Right lobe of liver (tissue), 6 donors: Measurements from ENCODE around the gene PRLHR. TPM values are rescaled to one million over a fixed set of nuclear protein-coding genes. Genes with fewer than 3 reads are reported as not detected.

ENCODE experiments used
- ATAC-seq, 4 donors: fragments of 200-7000 bp; cut with Tn5 transposase; one replicate each; pipeline ENCODE4 v1.9.1; 2020; ENCODE audit warnings: mild to moderate bottlenecking in 4 of 4, moderate library complexity in 4 of 4
- DNase-seq, 3 donors: peaks; one replicate each; pipeline ENCODE4 v3.0.0-alpha.2; 2020
- H3K27ac ChIP-seq, 3 donors: fragments of 200-600 bp; one replicate each; pipeline ENCODE4 v1.8.0; 2022
- H3K27me3 ChIP-seq, 2 donors: fragments of 200-600 bp; one replicate each; pipeline ENCODE4 v1.8.0; 2022
- H3K36me3 ChIP-seq, 4 donors: fragments of 200-600 bp; sonication (generic) in 1 of 4; one replicate each; pipeline versions ENCODE4 v1.5.1 to v1.8.0; 2017 to 2022; ENCODE audit warnings: control low read depth in 1 of 4
- H3K4me1 ChIP-seq, 4 donors: fragments of 200-600 bp; sonication (generic) in 1 of 4; one replicate each; pipeline versions ENCODE4 v1.5.1 to v1.8.0; 2017 to 2022; ENCODE audit warnings: control low read depth in 1 of 4
- H3K4me3 ChIP-seq, 3 donors: fragments of 200-600 bp; one replicate each; pipeline ENCODE4 v1.8.0; 2022
- H3K9me3 ChIP-seq, 4 donors: fragments of 200-600 bp; sonication (generic) in 1 of 4; one replicate each; pipeline versions ENCODE4 v1.5.1 to v1.8.0; 2017 to 2022; ENCODE audit warnings: control low read depth in 1 of 4
- CTCF ChIP-seq, 4 donors: fragments of 200-600 bp in 3 of 4; fragments of 450-650 bp in 1 of 4; IDR thresholded peaks; one replicate each; pipeline versions ENCODE4 v1.5.1 to v1.8.0; 2016 to 2022; ENCODE audit warnings: antibody characterized with exemption in 4 of 4, mild to moderate bottlenecking in 2 of 4
- POLR2A ChIP-seq: fragments of 450-650 bp; IDR thresholded peaks from one replicate; pipeline ENCODE4 v1.6.1; 2017; ENCODE audit warnings: antibody characterized with exemption, mild to moderate bottlenecking
- WGBS: methylation state at CpG from one replicate; pipeline ENCODE4 v1.1.6; 2018; ENCODE audit warnings: low coverage, low lambda C conversion rate; ENCODE audit not compliant: insufficient coverage; ENCODE audit errors: missing lambda C conversion rate; 5-methylcytosine and 5-hydroxymethylcytosine counted together
- intact Hi-C, 2 donors: fragments of 100-400 bp; cut with DNase I; formaldehyde crosslinking; loops; one replicate each; pipeline versions ENCODE4 v1.11.2 to v1.14.1; 2022
- total RNA-seq, 6 experiments: library from RNA; depleted of rRNA in 2 of 6; stranded (reverse); fragments of >200 nt in 2 of 6; fragmentation: NEBNext Ultra II Directional in 3 of 6; extraction: Animal tissue kit (Norgen Biotek cat#: 25700) in 3 of 6; gene quantifications; one replicate each; pipeline versions ENCODE4 v1.1.0 to v1.2.4, GENCODE V29; 2016 to 2023
- donor health status: DM: no; HTN: yes; CAD: no.
- donor health status: DM: no; HTN: no; CAD: no.
- donor health status: DM: no; HTN: no; CAD: no.
- donor health status: DM: no; HTN: yes; CAD: no.
- donor health status: DM: no; HTN: yes; CAD: no.

PRLHR gene
- total RNA-seq, 6 experiments from 2014 or later: not detected

- intact Hi-C loops: loop anchor here (10.0 kb wide), 1 partner anchor 236 kb away; no protein-coding TSS in a partner anchor
- Histone ChIP-seq H3K27ac (no peak overlapping the region), H3K36me3 (no peaks in the 10 kb centered on the region), H3K4me3 (no peak overlapping the region), H3K27me3 (no peaks in the 10 kb centered on the region), H3K9me3 (no peaks in the 10 kb centered on the region), H3K4me1 (no peaks in the 10 kb centered on the region)
- peak; percentile 58 to 75 (median 66) for TF ChIP-seq CTCF (IDR thresholded peaks at IDR 0.05)
- no peak for TF ChIP-seq POLR2A
- DNase-seq (no peak), ATAC-seq (peak; percentile 68 to 78 (median 74))
- 16% methylated on average over 10 of the region's 10 CpGs for WGBS
Observed at GRCh38 chr10:118568327-118568848, 27.1 kb downstream of the PRLHR start.

GRCh38 chr10:118567701-118568248 is 27.7 kb downstream of the PRLHR start:
- intact Hi-C loops: loop anchor here (10.0 kb wide), 1 partner anchor 237 kb away; no protein-coding TSS in a partner anchor
- Histone ChIP-seq H3K9me3 (no peaks in the 10 kb centered on the region), H3K4me3 (no peak overlapping the region)

GRCh38 chr10:118566911-118567310 is 28.5 kb downstream of the PRLHR start:
- ATAC-seq (no peak), DNase-seq (no peak)
- intact Hi-C loops: loop anchor here (10.0 kb wide), 1 partner anchor 238 kb away; no protein-coding TSS in a partner anchor
- Histone ChIP-seq H3K4me1 (no peaks in the 10 kb centered on the region), H3K27me3 (no peaks in the 10 kb centered on the region), H3K4me3 (no peak overlapping the region), H3K27ac (no peak overlapping the region), H3K36me3 (no peaks in the 10 kb centered on the region), H3K9me3 (no peaks in the 10 kb centered on the region)
- TF ChIP-seq CTCF (IDR thresholded peaks at IDR 0.05) (no peak), POLR2A (no peak)
- 65% methylated on average over 7 of the region's 8 CpGs for WGBS

More at GRCh38 chr10:118567701-118568248, 27.7 kb downstream of the PRLHR start:
- ATAC-seq (no peak), DNase-seq (no peak)
- Histone ChIP-seq H3K27me3 (no peaks in the 10 kb centered on the region), H3K4me1 (no peaks in the 10 kb centered on the region), H3K36me3 (no peaks in the 10 kb centered on the region), H3K27ac (no peak overlapping the region)
- 61% methylated on average over 5 of the region's 11 CpGs for WGBS
- TF ChIP-seq CTCF (IDR thresholded peaks at IDR 0.05) (no peak), POLR2A (no peak)

- no peak for DNase-seq
- H3K4me3 ChIP-seq: no peak overlapping the region
- WGBS: 53% methylated on average over 3 of the region's 12 CpGs
- intact Hi-C loops: loop anchor here (10.0 kb wide), 1 partner anchor 239 kb away; no protein-coding TSS in a partner anchor
- ATAC-seq: no peak
- no peaks in the 10 kb centered on the region for H3K27me3 ChIP-seq
- TF ChIP-seq POLR2A (no peak), CTCF (IDR thresholded peaks at IDR 0.05) (no peak)
- H3K36me3 ChIP-seq: no peaks in the 10 kb centered on the region
- no peak overlapping the region for H3K27ac ChIP-seq
- no peaks in the 10 kb centered on the region for H3K4me1 ChIP-seq
- no peaks in the 10 kb centered on the region for H3K9me3 ChIP-seq
Observed at GRCh38 chr10:118565301-118566075, 30.0 kb downstream of the PRLHR start.
